HEK293T (cell line): ENCODE data around the gene MEP1A.

ENCODE experiments used
- HDGF ChIP-seq: fragments of 450-650 bp; IDR thresholded peaks from 2 replicates; pipeline ENCODE4 v1.6.1; 2017; ENCODE audit warnings: antibody characterized with exemption, borderline replicate concordance
- PKNOX1 ChIP-seq: fragments of 450-650 bp; IDR thresholded peaks from 2 replicates; pipeline ENCODE4 v1.6.1; 2016
- TARDBP ChIP-seq: fragments of 450-650 bp; IDR thresholded peaks from 2 replicates; pipeline ENCODE4 v1.6.1; 2016

DNA sequence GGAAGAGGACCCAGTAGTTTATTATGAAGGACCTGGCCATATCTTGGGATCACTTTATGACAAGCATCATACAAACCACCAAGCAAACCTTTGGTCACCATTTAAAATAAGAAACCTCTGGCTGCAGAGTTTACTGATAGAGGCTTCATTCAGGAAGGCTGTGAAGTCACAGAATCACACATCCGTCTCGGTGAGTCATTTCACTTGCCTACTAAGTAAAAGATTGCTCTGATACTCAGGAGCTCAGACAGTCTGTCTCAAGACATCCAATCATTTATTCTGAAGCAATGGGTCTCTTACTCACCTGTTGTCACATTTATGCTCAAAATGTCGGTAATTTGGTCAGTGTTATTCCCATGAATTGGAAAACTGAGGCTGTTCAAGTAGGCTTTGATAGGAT, 94.8 kb downstream of the MEP1A start:
- TF ChIP-seq HDGF (no peak), TARDBP (no peak), PKNOX1 (no peak)
